ENCODE results near the gene SYT6. TPM values are rescaled to one million over a fixed set of nuclear protein-coding genes. Genes with fewer than 3 reads are reported as not detected.

SYT6 gene
- total RNA-seq, 4 donors from 2014 or later, result 2.0 TPM; not detected in 3

GRCh38 chr1:114130846-114131525, 22.7 kb downstream of the SYT6 start:
- no peak for ATAC-seq
- 58 to 63% methylated on average over 2 to 3 of the region's 7 CpGs for WGBS, 2 donors (ENCODE audit: low coverage in 1 of 2)
- no peak overlapping the region for H3K27ac ChIP-seq
- H3K9me3 ChIP-seq, result no peaks in the 10 kb centered on the region
- peaks cover 8% of the 10 kb centered on the region for H3K27me3 ChIP-seq
- H3K4me1 ChIP-seq, result no peaks in the 10 kb centered on the region
- TF ChIP-seq POLR2AphosphoS5 (IDR thresholded peaks at IDR 0.05) (no peak), EP300 (IDR thresholded peaks at IDR 0.05) (no peak), POLR2A (IDR thresholded peaks at IDR 0.05) (no peak)
- TF ChIP-seq, protein P1, sequence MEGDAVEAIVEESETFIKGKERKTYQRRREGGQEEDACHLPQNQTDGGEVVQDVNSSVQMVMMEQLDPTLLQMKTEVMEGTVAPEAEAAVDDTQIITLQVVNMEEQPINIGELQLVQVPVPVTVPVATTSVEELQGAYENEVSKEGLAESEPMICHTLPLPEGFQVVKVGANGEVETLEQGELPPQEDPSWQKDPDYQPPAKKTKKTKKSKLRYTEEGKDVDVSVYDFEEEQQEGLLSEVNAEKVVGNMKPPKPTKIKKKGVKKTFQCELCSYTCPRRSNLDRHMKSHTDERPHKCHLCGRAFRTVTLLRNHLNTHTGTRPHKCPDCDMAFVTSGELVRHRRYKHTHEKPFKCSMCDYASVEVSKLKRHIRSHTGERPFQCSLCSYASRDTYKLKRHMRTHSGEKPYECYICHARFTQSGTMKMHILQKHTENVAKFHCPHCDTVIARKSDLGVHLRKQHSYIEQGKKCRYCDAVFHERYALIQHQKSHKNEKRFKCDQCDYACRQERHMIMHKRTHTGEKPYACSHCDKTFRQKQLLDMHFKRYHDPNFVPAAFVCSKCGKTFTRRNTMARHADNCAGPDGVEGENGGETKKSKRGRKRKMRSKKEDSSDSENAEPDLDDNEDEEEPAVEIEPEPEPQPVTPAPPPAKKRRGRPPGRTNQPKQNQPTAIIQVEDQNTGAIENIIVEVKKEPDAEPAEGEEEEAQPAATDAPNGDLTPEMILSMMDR (IDR thresholded peaks at IDR 0.05), result no peak
- H3K4me3 ChIP-seq, result no peak overlapping the region
- no peaks in the 10 kb centered on the region for H3K36me3 ChIP-seq

DNA sequence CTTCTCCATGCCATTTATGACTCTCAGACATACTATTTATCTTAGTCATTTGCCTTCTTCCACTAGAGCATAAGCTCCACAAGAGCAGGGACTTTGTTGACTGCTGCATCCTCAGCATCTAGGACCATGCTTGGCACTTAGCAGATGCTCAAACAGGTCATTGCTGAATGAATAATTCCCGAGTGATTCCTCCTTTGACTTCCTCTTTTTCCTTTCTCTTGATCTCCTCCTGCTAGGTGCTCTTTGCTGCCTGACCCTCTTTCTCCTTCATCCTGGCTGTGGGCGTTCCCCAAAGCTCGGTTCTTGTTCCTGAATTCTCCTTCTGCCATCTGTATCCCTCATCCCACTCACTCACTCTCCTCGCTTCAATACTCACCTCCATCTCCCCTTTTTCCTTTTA, 23.5 kb downstream of the SYT6 start:
- Histone ChIP-seq H3K4me1 (no peaks in the 10 kb centered on the region), H3K27ac (no peak overlapping the region), H3K27me3 (peaks cover under 1% of the 10 kb centered on the region), H3K4me3 (no peak overlapping the region), H3K36me3 (no peaks in the 10 kb centered on the region), H3K9me3 (no peaks in the 10 kb centered on the region)
- TF ChIP-seq, protein P1 (IDR thresholded peaks at IDR 0.05), result no peak
- TF ChIP-seq POLR2A (IDR thresholded peaks at IDR 0.05) (no peak), POLR2AphosphoS5 (IDR thresholded peaks at IDR 0.05) (no peak), EP300 (IDR thresholded peaks at IDR 0.05) (no peak)
- 87% methylated on average over 4 of the region's 4 CpGs; no CpG with 5 or more reads in 1 of the 2 donors for whole genome bisulfite sequencing, 2 donors (ENCODE audit: low coverage in 1 of 2)
- ATAC-seq, result no peak

DNA sequence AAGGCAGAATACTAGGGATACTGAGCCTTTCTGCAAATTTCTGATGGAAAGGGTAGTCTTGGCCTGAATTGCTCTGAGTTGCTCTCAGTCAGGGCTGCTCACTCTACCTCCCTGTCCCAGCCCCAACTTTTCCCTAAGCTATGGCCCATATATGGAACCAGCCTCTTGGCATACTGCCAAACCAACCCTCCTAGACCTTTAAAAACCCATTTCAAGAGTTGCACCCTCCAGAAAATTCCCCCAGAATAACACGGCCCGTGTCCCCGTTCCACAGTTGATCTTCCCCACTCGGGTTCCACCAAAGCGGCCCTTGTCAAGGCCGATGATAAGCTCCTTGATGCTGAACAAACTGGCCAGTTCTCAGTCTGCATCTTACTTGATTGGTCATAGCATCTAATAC, 25.4 kb downstream of the SYT6 start:
- Histone ChIP-seq H3K27me3 (no peaks in the 10 kb centered on the region), H3K4me3 (no peak overlapping the region), H3K9me3 (no peaks in the 10 kb centered on the region), H3K4me1 (no peaks in the 10 kb centered on the region), H3K27ac (no peak overlapping the region), H3K36me3 (no peaks in the 10 kb centered on the region)
- 76% methylated on average over 6 of the region's 6 CpGs; no CpG with 5 or more reads in 1 of the 2 donors for WGBS, 2 donors (ENCODE audit: low coverage in 1 of 2)
- no peak for ATAC-seq
- TF ChIP-seq, protein P1 (IDR thresholded peaks at IDR 0.05), result no peak
- TF ChIP-seq POLR2A (IDR thresholded peaks at IDR 0.05) (no peak), POLR2AphosphoS5 (IDR thresholded peaks at IDR 0.05) (no peak), EP300 (IDR thresholded peaks at IDR 0.05) (no peak)

GRCh38 chr1:114126261-114127095, 27.2 kb downstream of the SYT6 start:
- ATAC-seq, result no peak
- no peak for TF ChIP-seq POLR2A (IDR thresholded peaks at IDR 0.05)
- no peak for TF ChIP-seq POLR2AphosphoS5 (IDR thresholded peaks at IDR 0.05)
- no peak for TF ChIP-seq EP300 (IDR thresholded peaks at IDR 0.05)
- TF ChIP-seq, protein P1 (IDR thresholded peaks at IDR 0.05), result no peak
- Histone ChIP-seq H3K4me3 (no peak overlapping the region), H3K27ac (no peak overlapping the region), H3K36me3 (no peaks in the 10 kb centered on the region), H3K4me1 (no peaks in the 10 kb centered on the region), H3K27me3 (no peaks in the 10 kb centered on the region), H3K9me3 (no peaks in the 10 kb centered on the region)
- 67 to 69% methylated on average over 5 to 7 of the region's 10 CpGs for WGBS, 2 donors (ENCODE audit: low coverage in 1 of 2)

Data from gastroesophageal sphincter (tissue), 4 donors.